HepG2 (cell line): ENCODE results near the gene RBM19. TPM values are rescaled to one million over a fixed set of nuclear protein-coding genes. Genes with fewer than 3 reads are reported as not detected.
A peak's percentile ranks its signal among the peaks of the same experiment; 100 is the strongest.

Source experiments
- ATAC-seq: fragments of 200-7000 bp; cut with Tn5 transposase; 3 replicates; pipeline ENCODE4 v1.9.1; 2020; ENCODE audit warnings: mild to moderate bottlenecking, moderate library complexity
- BruUV-seq: library from RNA; stranded (reverse); fragments of 400-500 nt; replicated peaks from 2 replicates; lab custom pipeline; 2021; lab: Mats Ljungman, UMichigan
- CTCF ChIA-PET: fragments of 300-600 bp; formaldehyde crosslinking; extraction: SDS; loops from one replicate; lab custom pipeline; 2021; ENCODE audit warnings: low total read pairs, inconsistent platforms, low intra/inter-chr PET ratio; lab: Yijun Ruan, JAX
- POLR2A ChIA-PET: fragments of 350-600 bp; sonication (Branson Sonifier 250); formaldehyde crosslinking; loops from one replicate; lab custom pipeline; 2020; ENCODE audit warnings: antibody characterized with exemption, inconsistent platforms; lab: Yijun Ruan, JAX
- DNase-seq: peaks from one replicate; pipeline ENCODE4 v3.0.0-alpha.2; 2015; ENCODE audit warnings: low spot score
- FAIRE-seq: peaks from 3 replicates; lab custom pipeline; 2011; peaks lifted over from hg19 to GRCh38; lab: Jason Lieb, UNC
- H2AFZ ChIP-seq: one replicate; pipeline ENCODE4 v1.6.1; 2011; ENCODE audit warnings: low read length, inconsistent platforms
- H3K27ac ChIP-seq: fragments of 300-600 bp; 3 replicates; pipeline ENCODE4 v1.8.0; 2011; ENCODE audit warnings: mixed run types, mild to moderate bottlenecking, mixed read lengths, low read length, inconsistent platforms; ENCODE audit not compliant: insufficient read depth; ENCODE audit errors: extremely low read length
- H3K27me3 ChIP-seq, 2 experiments: fragments of 200-600 bp in 1 of 2; 2 replicates in 1 of 2; 3 replicates in 1 of 2; pipeline versions ENCODE4 v1.6.0 to v1.8.0; 2011; ENCODE audit warnings: low read length in 2 of 2, mild to moderate bottlenecking in 2 of 2, moderate library complexity in 2 of 2, inconsistent platforms in 1 of 2; ENCODE audit not compliant: insufficient read depth in 2 of 2, control insufficient read depth in 1 of 2
- H3K36me3 ChIP-seq, 2 experiments: fragments of 200-600 bp in 1 of 2; replicated peaks in 1 of 2; 2 replicates in 1 of 2; 3 replicates in 1 of 2; pipeline versions ENCODE4 v1.5.1 to v1.8.0; 2011; ENCODE audit warnings: low read length in 2 of 2, inconsistent platforms in 1 of 2; ENCODE audit not compliant: insufficient read depth in 2 of 2, control insufficient read depth in 1 of 2
- H3K4me1 ChIP-seq: 2 replicates; pipeline ENCODE4 v1.5.1; 2012; ENCODE audit warnings: low read length, inconsistent platforms; ENCODE audit not compliant: insufficient read depth
- H3K4me2 ChIP-seq: 2 replicates; pipeline ENCODE4 v1.6.0; 2011; ENCODE audit warnings: low read depth, low read length, inconsistent platforms
- H3K4me3 ChIP-seq, 3 experiments: fragments of 200-600 bp in 1 of 3; sonication (generic), shearing (Covaris generic) in 1 of 3; replicated peaks in 1 of 3; 2 replicates each; pipeline ENCODE4 v1.5.1; 2011 to 2016; ENCODE audit warnings: low read length in 3 of 3, inconsistent platforms in 2 of 3, low read depth in 2 of 3, mild to moderate bottlenecking in 2 of 3, control low read depth in 1 of 3, mixed read lengths in 1 of 3; ENCODE audit not compliant: insufficient read depth in 1 of 3
- H3K79me2 ChIP-seq: one replicate; pipeline ENCODE4 v1.6.1; 2011; ENCODE audit warnings: low read length, inconsistent platforms; ENCODE audit not compliant: insufficient read depth
- H3K9ac ChIP-seq: 2 replicates; pipeline ENCODE4 v1.6.0; 2011; ENCODE audit warnings: mild to moderate bottlenecking, low read depth, low read length, inconsistent platforms; ENCODE audit not compliant: insufficient read depth
- H3K9me3 ChIP-seq: 2 replicates; pipeline ENCODE4 v1.5.1; 2012; ENCODE audit warnings: mild to moderate bottlenecking, low read length
- H4K20me1 ChIP-seq: 2 replicates; pipeline ENCODE4 v1.6.0; 2011; ENCODE audit warnings: inconsistent platforms, mild to moderate bottlenecking, low read length, moderate library complexity; ENCODE audit not compliant: insufficient read depth
- CEBPB ChIP-seq: IDR thresholded peaks from 2 replicates; pipeline ENCODE4 v1.6.1; 2011; ENCODE audit warnings: low read depth, low read length, improper control_type of control experiment, borderline replicate concordance
- CEBPG ChIP-seq: IDR thresholded peaks from 2 replicates; pipeline ENCODE4 v1.6.1; 2016
- CTCF ChIP-seq: sonication (generic); formaldehyde crosslinking; IDR thresholded peaks from 2 replicates; pipeline ENCODE4 v1.5.0; 2020; ENCODE audit warnings: mild to moderate bottlenecking, missing genetic modification reagents, moderate library complexity
- HINFP ChIP-seq: sonication (generic); formaldehyde crosslinking; IDR thresholded peaks from 2 replicates; pipeline ENCODE4 v1.4.0; 2020; ENCODE audit warnings: low read depth, mild to moderate bottlenecking, missing genetic modification reagents
- MIER3 ChIP-seq: IDR thresholded peaks from 2 replicates; pipeline ENCODE4 v1.6.1; 2016; ENCODE audit warnings: missing compliant biosample characterization, borderline replicate concordance
- NR2C2 ChIP-seq: sonication (generic); formaldehyde crosslinking; IDR thresholded peaks from 2 replicates; pipeline ENCODE4 v1.4.0; 2020; ENCODE audit warnings: missing genetic modification reagents, mild to moderate bottlenecking, moderate library complexity, borderline replicate concordance
- SIN3A ChIP-seq: IDR thresholded peaks from 2 replicates; pipeline ENCODE4 v1.6.1; 2011; ENCODE audit warnings: low read depth, mild to moderate bottlenecking, control low read depth, low read length, borderline replicate concordance
- TBX2 ChIP-seq: sonication (generic); formaldehyde crosslinking; IDR thresholded peaks from 2 replicates; pipeline ENCODE4 v1.5.0; 2020; ENCODE audit warnings: missing genetic modification reagents, mild to moderate bottlenecking, borderline replicate concordance
- TEF ChIP-seq: sonication (generic); formaldehyde crosslinking; IDR thresholded peaks from 2 replicates; pipeline ENCODE4 v1.5.0; 2020; ENCODE audit warnings: missing genetic modification reagents
- USF2 ChIP-seq, 2 experiments: sonication (generic) in 1 of 2; formaldehyde crosslinking in 1 of 2; IDR thresholded peaks; 2 replicates each; pipeline versions ENCODE4 v1.5.1 to v1.6.1; 2011 to 2020; ENCODE audit warnings: borderline replicate concordance in 1 of 2, low read depth in 1 of 2, low read length in 1 of 2, mild to moderate bottlenecking in 1 of 2, missing genetic modification reagents in 1 of 2, moderate library complexity in 1 of 2
- ZEB1 ChIP-seq: IDR thresholded peaks from 2 replicates; pipeline ENCODE4 v1.6.1; 2012; ENCODE audit warnings: mild to moderate bottlenecking, low read depth, inconsistent platforms; ENCODE audit not compliant: insufficient replicate concordance
- ZNF12 ChIP-seq: sonication (generic); formaldehyde crosslinking; IDR thresholded peaks from 2 replicates; pipeline ENCODE4 v1.5.0; 2020; ENCODE audit warnings: missing genetic modification reagents
- ZNF280D ChIP-seq: sonication (generic); formaldehyde crosslinking; IDR thresholded peaks from 2 replicates; pipeline ENCODE4 v1.5.1; 2020; ENCODE audit warnings: mild to moderate bottlenecking, missing genetic modification reagents
- ZNF501 ChIP-seq: sonication (generic); formaldehyde crosslinking; IDR thresholded peaks from 2 replicates; pipeline ENCODE4 v1.5.1; 2020; ENCODE audit warnings: mild to moderate bottlenecking, moderate library complexity, missing genetic modification reagents
- ZSCAN12 ChIP-seq: sonication (generic); formaldehyde crosslinking; IDR thresholded peaks from 2 replicates; pipeline ENCODE4 v1.9.0; 2021; ENCODE audit warnings: mild to moderate bottlenecking, missing genetic modification reagents
- WGBS: methylation state at CpG from one replicate; pipeline ENCODE4 v1.1.6; 2017; ENCODE audit warnings: low lambda C conversion rate; 5-methylcytosine and 5-hydroxymethylcytosine counted together
- in situ Hi-C: cut with HindIII; loops from 2 replicates; pipeline ENCODE4 v1.10.0; 2017; ENCODE audit warnings: low pct_unique_long_range_greater_than_20kb; ENCODE audit not compliant: extremely low pct_ligation_motif_present
- intact Hi-C: fragments of 100-400 bp; cut with micrococcal nuclease; formaldehyde crosslinking; loops from one replicate; pipeline ENCODE4 v1.10.0; 2022; ENCODE audit not compliant: unreplicated experiment
- polyA plus RNA-seq, 8 experiments: library from polyadenylated mRNA; depleted of rRNA in 3 of 8; stranded (reverse) in 7 of 8; unstranded in 1 of 8; fragments of >200 nt; fragmentation: Illumina TruSeq in 4 of 8; extraction: Trizol in 4 of 8; gene quantifications; 2 replicates each; pipeline versions ENCODE4 v1.2.1 to v1.2.3, GENCODE V29; 2011 to 2016; ENCODE audit warnings: low read depth in 4 of 8, missing spikeins in 1 of 8, mixed read lengths in 1 of 8; ENCODE audit not compliant: insufficient read depth in 1 of 8
- total RNA-seq, 5 experiments: library from RNA; depleted of rRNA; stranded (reverse); fragments of >200 nt; fragmentation: Illumina TruSeq; extraction: Trizol; gene quantifications; 2 replicates each; pipeline ENCODE4 v1.2.3, GENCODE V29; 2016; ENCODE audit warnings: low read depth in 1 of 5

The RBM19 gene
- total and polyA plus RNA-seq, 2 of the 13 experiments (the other 11 are each of a cell fraction or from before 2014, with no cell fraction given), result 19.3 to 32.2 TPM

GRCh38 chr12:113786107-113786506 is 180.0 kb downstream of the RBM19 start:
- Histone ChIP-seq H3K9me3 (no peaks in the 10 kb centered on the region), H3K27ac (no peak overlapping the region), H3K9ac (no peak overlapping the region), H3K79me2 (no peaks in the 10 kb centered on the region), H3K4me2 (no peak overlapping the region), H2AFZ (no peak overlapping the region), H4K20me1 (no peaks in the 10 kb centered on the region), H3K4me3 (no peak overlapping the region), H3K36me3 (no peaks in the 10 kb centered on the region), H3K27me3 (no peaks in the 10 kb centered on the region; a peak in 1 of 5 replicates), H3K4me1 (peaks cover 42% of the 10 kb centered on the region)
- FAIRE-seq (peak; percentile 15), ATAC-seq (peak; percentile 55), DNase-seq (peak; percentile 35)
- ChIA-PET POLR2A (no interaction called here), CTCF (no interaction called here)
- intact Hi-C loops, result no loop called here
- WGBS, result 18% methylated on average over 2 of the region's 2 CpGs
- no TSS peak for BruUV-seq
- in situ Hi-C loops, result no loop called here
- 0 out of 2 replicates have a peak, but pooled peaks have one; percentile 16 for TF ChIP-seq TBX2 (CRISPR knock-in tag)
- peak; percentile 72 for TF ChIP-seq CEBPG (CRISPR knock-in tag)
- TF ChIP-seq ZNF501 (CRISPR knock-in tag), result no peak
- 0 out of 2 replicates have a peak, but pooled peaks have one; percentile 53 for TF ChIP-seq ZNF280D (CRISPR knock-in tag)
- TF ChIP-seq ZNF12 (CRISPR knock-in tag), result 0 out of 2 replicates have a peak, but pooled peaks have one; percentile 16
- no peak for TF ChIP-seq MIER3 (CRISPR knock-in tag)
- TF ChIP-seq SIN3A, result no peak
- TF ChIP-seq NR2C2 (CRISPR knock-in tag), result no peak
- no peak for TF ChIP-seq USF2 (IDR thresholded peaks at IDR 0.05; ENCODE audit: low read depth, low read length)
- no peak for TF ChIP-seq USF2 (CRISPR knock-in tag; IDR thresholded peaks at IDR 0.05; ENCODE audit: borderline replicate concordance)
- peak; percentile 41; the same call in 1 of the 2 replicates for TF ChIP-seq TEF (CRISPR knock-in tag)
- TF ChIP-seq CTCF, result peak; percentile 65
- TF ChIP-seq ZEB1, result no peak
- TF ChIP-seq HINFP, result no peak
- no peak for TF ChIP-seq ZSCAN12 (CRISPR knock-in tag)
- TF ChIP-seq CEBPB, result peak; percentile 56; the same call in 1 of the 2 replicates
